Measurements from ENCODE around the gene EXOC8. TPM values are rescaled to one million over a fixed set of nuclear protein-coding genes. Genes with fewer than 3 reads are reported as not detected.

EXOC8 gene
- total and polyA plus RNA-seq, 2 of the 13 experiments (the other 11 are each of a cell fraction or from before 2014, with no cell fraction given), result 2.1 to 7.9 TPM

DNA sequence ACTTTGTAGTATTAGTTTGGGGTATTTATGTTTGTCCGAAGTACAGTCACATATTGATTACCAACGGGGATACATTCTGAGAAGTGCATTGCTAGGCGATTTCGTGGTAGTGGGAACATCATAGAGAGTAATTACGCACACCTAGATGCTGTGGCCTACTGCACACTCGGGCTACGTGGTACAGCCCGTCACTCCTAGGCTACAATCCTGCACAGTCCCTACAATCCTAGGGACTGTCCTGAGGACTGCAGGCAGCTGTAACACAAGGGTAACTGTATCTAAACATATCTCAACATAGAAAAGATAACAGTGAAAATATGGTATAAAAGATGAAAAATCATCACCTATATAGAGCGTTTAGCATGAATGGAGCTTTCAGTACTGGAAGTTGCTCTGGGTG lies 18.6 kb downstream of the EXOC8 start (continued):
- TF ChIP-seq KDM5A (IDR thresholded peaks at IDR 0.05; ENCODE audit: borderline replicate concordance, low read length) (no peak), GPN1 (CRISPR knock-in tag; IDR thresholded peaks at IDR 0.05; ENCODE audit: borderline replicate concordance) (no peak), BRD4 (CRISPR knock-in tag; IDR thresholded peaks at IDR 0.05) (no peak), RBM22 (optimal IDR thresholded peaks at IDR 0.05; ENCODE audit: low read length) (no peak), ZNF296 (CRISPR knock-in tag; conservative IDR thresholded peaks at IDR 0.05) (no peak), ZNF451 (CRISPR knock-in tag; IDR thresholded peaks at IDR 0.05) (no peak), SRSF4 (IDR thresholded peaks at IDR 0.05; ENCODE audit: low read depth, low read length, poor library complexity, severe bottlenecking) (no peak)
- TF ChIP-seq, protein P1, sequence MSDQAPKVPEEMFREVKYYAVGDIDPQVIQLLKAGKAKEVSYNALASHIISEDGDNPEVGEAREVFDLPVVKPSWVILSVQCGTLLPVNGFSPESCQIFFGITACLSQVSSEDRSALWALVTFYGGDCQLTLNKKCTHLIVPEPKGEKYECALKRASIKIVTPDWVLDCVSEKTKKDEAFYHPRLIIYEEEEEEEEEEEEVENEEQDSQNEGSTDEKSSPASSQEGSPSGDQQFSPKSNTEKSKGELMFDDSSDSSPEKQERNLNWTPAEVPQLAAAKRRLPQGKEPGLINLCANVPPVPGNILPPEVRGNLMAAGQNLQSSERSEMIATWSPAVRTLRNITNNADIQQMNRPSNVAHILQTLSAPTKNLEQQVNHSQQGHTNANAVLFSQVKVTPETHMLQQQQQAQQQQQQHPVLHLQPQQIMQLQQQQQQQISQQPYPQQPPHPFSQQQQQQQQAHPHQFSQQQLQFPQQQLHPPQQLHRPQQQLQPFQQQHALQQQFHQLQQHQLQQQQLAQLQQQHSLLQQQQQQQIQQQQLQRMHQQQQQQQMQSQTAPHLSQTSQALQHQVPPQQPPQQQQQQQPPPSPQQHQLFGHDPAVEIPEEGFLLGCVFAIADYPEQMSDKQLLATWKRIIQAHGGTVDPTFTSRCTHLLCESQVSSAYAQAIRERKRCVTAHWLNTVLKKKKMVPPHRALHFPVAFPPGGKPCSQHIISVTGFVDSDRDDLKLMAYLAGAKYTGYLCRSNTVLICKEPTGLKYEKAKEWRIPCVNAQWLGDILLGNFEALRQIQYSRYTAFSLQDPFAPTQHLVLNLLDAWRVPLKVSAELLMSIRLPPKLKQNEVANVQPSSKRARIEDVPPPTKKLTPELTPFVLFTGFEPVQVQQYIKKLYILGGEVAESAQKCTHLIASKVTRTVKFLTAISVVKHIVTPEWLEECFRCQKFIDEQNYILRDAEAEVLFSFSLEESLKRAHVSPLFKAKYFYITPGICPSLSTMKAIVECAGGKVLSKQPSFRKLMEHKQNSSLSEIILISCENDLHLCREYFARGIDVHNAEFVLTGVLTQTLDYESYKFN (CRISPR knock-in tag; conservative IDR thresholded peaks at IDR 0.05), result no peak
- TF ChIP-seq, protein P2, sequence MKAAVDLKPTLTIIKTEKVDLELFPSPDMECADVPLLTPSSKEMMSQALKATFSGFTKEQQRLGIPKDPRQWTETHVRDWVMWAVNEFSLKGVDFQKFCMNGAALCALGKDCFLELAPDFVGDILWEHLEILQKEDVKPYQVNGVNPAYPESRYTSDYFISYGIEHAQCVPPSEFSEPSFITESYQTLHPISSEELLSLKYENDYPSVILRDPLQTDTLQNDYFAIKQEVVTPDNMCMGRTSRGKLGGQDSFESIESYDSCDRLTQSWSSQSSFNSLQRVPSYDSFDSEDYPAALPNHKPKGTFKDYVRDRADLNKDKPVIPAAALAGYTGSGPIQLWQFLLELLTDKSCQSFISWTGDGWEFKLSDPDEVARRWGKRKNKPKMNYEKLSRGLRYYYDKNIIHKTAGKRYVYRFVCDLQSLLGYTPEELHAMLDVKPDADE (CRISPR knock-in tag; IDR thresholded peaks at IDR 0.05), result no peak

DNA sequence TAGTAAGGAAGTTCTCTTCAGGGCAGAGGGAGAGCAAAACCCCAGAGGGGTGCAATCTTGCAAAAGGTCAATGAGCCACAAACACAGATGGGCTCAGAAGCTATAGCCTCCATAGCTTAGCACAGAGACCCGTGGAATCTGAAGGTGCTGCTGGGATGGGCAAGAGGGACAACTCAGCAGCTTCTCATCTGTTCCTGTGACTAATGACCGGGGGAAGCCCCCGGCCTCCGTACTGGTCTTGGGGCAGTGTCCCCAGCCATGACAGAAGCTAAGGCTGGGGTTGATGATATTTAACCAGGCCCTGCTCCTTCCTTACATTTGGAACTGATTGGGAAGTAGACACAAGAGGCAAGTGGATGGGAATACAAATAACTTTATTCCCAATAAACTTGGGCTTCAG lies 19.1 kb downstream of the EXOC8 start:
- no peaks in the 10 kb centered on the region for H4K20me1 ChIP-seq (ENCODE audit: insufficient read depth, low read length)
- no peak for DNase-seq (ENCODE audit: low spot score)
- no peaks in the 10 kb centered on the region for H3K36me3 ChIP-seq (replicated peaks in 1 of 2; ENCODE audit: control insufficient read depth in 1 of 2, insufficient read depth in 2 of 2, low read length in 2 of 2)
- ChIA-PET POLR2A (no interaction called here), CTCF (ENCODE audit: low intra/inter-chr PET ratio, low total read pairs) (no interaction called here)
- H3K27ac ChIP-seq (ENCODE audit: extremely low read length, insufficient read depth, low read length), result no peak overlapping the region
- H3K4me1 ChIP-seq (ENCODE audit: insufficient read depth, low read length), result no peaks in the 10 kb centered on the region
- in situ Hi-C loops (cut with HindIII; ENCODE audit: extremely low pct_ligation_motif_present, low pct_unique_long_range_greater_than_20kb), result no loop called here
- H2AFZ ChIP-seq (ENCODE audit: low read length), result no peak overlapping the region
- H3K4me3 ChIP-seq (replicated peaks in 1 of 3; ENCODE audit: insufficient read depth in 1 of 3, low read depth in 2 of 3, low read length in 3 of 3), result no peak overlapping the region
- H3K4me2 ChIP-seq (ENCODE audit: low read depth, low read length), result no peak overlapping the region
- H3K79me2 ChIP-seq (ENCODE audit: insufficient read depth, low read length), result no peaks in the 10 kb centered on the region
- no peak for ATAC-seq
- no peaks in the 10 kb centered on the region for H3K9me3 ChIP-seq (ENCODE audit: low read length)
- 26% methylated on average over 4 of the region's 4 CpGs for WGBS (ENCODE audit: low lambda C conversion rate)
- intact Hi-C loops (cut with micrococcal nuclease; ENCODE audit: unreplicated experiment), result no loop called here
- H3K9ac ChIP-seq (ENCODE audit: insufficient read depth, low read depth, low read length), result no peak overlapping the region
- no peak for FAIRE-seq
- no peaks in the 10 kb centered on the region for H3K27me3 ChIP-seq (ENCODE audit: control insufficient read depth in 1 of 2, insufficient read depth in 2 of 2, low read length in 2 of 2)
- BruUV-seq (replicated peaks), result no TSS peak
- TF ChIP-seq JUNB (CRISPR knock-in tag; IDR thresholded peaks at IDR 0.05; ENCODE audit: borderline replicate concordance), result no peak
- no peak for TF ChIP-seq HNRNPLL (IDR thresholded peaks at IDR 0.05; ENCODE audit: low read depth, low read length, poor library complexity, severe bottlenecking)
- TF ChIP-seq, protein P3, sequence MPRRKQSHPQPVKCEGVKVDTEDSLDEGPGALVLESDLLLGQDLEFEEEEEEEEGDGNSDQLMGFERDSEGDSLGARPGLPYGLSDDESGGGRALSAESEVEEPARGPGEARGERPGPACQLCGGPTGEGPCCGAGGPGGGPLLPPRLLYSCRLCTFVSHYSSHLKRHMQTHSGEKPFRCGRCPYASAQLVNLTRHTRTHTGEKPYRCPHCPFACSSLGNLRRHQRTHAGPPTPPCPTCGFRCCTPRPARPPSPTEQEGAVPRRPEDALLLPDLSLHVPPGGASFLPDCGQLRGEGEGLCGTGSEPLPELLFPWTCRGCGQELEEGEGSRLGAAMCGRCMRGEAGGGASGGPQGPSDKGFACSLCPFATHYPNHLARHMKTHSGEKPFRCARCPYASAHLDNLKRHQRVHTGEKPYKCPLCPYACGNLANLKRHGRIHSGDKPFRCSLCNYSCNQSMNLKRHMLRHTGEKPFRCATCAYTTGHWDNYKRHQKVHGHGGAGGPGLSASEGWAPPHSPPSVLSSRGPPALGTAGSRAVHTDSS (CRISPR knock-in tag; conservative IDR thresholded peaks at IDR 0.05), result no peak
- TF ChIP-seq ZNF235 (CRISPR knock-in tag; IDR thresholded peaks at IDR 0.05; ENCODE audit: borderline replicate concordance), result no peak
- TF ChIP-seq SMAD1 (CRISPR knock-in tag; IDR thresholded peaks at IDR 0.05; ENCODE audit: borderline replicate concordance, low read depth), result no peak
- no peak for TF ChIP-seq ZNF564 (CRISPR knock-in tag; IDR thresholded peaks at IDR 0.05)
- TF ChIP-seq ELF1 (CRISPR knock-in tag; IDR thresholded peaks at IDR 0.05), result no peak
- TF ChIP-seq POGZ (CRISPR knock-in tag; IDR thresholded peaks at IDR 0.05), result no peak
- TF ChIP-seq NONO (IDR thresholded peaks at IDR 0.05), result no peak
- no peak for TF ChIP-seq NONO (CRISPR knock-in tag; conservative IDR thresholded peaks at IDR 0.05)
- TF ChIP-seq GABPB1 (CRISPR knock-in tag; IDR thresholded peaks at IDR 0.05), result no peak

Data from HepG2 (cell line).